ENCODE data around the gene CXCR5.

CXCR5 gene

DNA sequence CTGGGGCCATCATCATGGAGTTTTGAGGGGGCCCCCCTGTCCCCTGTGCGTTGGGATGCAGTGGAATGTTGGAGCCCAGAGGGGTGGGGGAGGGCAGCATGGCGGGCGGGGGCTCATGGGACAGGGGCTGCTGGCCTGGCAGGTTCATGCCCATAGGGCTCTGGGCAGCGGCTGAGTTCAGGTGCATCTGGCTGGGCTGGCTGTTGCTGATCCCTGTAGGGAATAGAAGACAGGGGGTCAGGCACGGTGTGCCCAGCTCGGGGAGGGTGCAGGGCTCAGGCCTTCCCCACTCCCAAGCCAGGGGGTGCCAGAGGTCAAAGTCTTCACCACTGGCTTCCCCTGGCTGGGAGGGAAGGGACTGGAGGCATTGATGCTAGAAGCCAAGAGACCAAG is 15.6 kb downstream of the CXCR5 start:
- no peak for DNase-seq

GRCh38 chr11:118899706-118900360 is 16.1 kb downstream of the CXCR5 start:
- no peak for DNase-seq

DNA sequence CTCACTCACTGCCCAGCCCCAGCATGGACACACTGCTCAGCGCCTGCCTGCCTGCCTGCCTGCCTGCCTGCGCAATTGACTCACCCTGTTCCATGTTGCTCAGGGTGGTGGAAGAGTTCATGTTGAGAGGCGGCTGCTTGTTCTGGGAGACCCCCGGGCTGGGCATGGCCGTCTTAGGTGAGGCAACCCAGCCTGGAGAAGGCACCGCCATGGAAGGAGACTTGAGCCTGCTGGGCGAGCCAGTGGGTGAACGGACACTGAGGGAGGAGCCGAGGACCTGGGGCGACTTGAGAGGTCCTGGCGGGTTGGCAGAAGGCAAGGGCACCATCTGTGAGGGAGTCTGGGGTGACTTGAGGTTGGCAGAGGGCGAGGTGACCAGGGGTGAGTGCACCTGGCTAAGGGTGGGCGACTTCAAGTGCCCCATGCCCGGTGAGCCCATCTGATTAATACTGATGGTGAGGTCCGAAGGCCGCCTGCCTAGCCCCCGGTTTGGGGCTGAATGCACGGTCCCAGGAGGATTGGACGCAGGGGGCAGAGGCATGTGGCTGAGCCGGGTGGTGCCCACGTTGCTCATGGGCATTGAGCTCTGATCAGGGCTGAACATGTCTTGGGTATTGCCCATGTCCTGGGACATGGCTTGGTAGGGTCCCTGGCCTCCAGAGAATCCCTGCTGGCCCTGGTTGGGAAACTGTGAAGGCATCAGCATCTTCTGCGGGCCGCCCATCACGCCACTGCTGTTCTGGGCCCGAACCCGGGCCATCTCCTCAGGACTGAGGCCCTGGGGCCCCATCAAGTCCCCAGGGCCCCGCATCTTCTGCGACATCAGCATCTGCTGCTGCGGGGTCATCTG is 17.1 kb downstream of the CXCR5 start:
- no peak for DNase-seq

DNA sequence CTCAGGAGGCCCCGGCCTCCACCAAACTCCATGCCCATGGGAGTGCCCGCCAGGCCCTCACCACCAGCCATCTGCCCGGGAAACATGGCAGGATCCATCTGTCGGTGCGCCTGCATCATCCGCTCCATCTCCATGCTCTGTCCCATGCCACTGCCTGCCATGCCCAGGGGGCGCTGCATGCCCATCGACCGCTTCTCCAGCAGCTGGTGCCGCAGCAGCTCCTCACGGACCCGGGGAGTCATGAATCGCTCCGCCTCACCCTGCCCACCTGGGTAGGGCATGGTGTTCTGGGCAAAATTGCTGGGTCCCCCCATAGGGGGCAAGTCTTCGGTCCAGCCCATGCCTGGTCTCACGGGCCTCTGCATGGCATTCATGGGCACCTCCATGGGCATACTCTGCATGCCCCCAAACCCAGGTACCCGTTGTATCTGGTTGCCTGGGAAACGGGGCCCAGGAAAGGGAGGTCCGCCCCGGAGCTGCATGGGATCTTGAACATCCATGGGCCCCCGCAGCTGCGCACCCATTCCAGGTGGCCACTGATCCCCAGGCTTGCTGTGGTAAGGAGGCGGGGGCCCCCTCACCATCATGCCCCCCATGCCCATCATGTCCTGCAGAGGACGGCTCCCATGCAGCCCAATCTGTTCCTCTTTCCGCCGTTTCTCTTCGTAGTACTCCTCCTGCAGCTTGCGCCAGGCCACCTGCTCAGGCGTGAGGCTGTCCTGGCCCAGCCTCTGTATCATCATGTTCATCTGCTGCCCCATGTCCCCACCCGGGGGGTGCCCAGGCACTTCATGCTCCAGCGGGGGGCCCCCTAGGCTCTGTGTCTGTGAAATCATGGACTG is 18.0 kb downstream of the CXCR5 start:
- no peak for DNase-seq

DNA sequence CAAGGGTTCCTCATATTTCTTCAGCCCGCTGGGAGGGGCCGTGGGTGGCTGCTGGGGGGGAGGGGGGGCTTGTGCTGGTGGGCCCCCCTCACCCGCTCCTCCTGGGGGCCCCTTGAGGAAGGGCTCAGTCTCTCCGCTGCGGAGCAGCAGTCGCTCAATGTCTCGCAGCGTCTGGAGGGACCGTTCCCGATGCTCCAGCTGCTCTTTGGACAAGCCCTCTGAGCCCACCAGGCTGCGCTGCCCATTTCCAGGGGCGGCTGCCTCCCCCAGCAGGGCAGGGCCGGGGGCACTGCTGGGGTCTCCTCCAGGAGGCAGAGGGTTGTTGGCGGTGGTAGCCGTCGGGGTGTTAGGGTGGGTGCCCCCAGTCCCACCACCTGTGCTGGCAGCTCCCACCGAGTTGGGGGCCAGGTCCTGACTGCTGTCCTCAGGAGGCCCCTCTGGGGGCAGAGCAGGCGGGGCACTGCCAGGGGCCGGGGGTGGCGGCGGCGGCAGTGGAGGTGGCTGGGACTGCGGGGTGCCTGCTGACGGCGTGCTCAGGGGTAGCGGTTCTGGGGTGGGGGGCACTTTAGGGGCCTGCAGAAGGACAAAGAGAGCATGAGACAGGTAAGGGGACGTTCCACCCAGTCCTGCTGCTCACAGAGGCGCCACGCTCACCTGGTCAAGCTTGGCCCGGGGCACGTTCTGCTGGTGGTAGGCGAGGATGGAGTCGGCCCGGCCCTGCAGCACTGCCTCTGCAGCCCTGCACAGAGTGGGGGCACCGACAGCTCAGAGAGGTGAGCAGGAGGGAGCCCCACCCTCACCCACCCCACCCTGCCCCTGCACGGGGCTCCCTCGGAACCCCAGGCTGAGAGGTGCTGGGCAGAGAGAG is 18.9 kb downstream of the CXCR5 start:
- no peak for DNase-seq

DNA sequence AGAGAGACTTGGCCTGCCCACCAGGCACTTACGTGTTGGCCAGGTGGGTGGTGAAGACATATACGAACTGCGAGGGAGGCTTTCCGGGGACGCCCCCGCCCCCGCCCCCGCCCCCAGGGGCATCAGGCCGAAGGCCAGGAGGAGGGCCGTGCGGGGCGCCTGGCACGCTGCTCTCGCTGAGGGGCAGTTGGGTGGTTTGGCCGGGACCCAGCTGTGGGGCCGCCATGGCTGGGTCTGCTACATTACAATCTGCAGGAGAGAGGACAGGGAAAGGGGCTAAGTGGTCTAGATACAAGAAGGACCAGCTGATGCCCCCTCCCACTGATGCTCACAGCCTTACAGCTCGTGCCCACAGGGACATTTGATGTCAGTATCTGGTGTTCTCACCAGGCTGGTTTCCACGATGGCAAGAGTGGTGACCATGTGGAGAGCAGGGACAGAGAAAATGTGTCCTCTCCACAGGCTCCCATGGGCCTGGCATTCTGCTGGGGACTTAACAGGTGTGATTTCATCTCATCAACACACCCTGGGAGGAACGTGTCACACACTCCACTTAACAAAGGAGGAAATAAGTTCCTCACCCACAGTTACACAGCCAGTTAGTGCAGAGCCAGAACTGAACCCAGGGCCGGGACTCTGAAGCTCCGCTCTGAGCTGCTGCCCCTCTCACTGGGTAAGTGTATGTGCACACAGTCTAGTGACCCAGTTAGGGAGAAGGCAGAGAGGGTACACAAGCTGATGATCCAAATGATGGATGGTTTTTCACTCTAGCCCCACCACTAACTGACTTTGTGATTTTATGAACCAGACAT is 19.7 kb downstream of the CXCR5 start:
- DNase-seq, result no peak

GRCh38 chr11:118907051-118908042 is 23.7 kb downstream of the CXCR5 start:
- DNase-seq, result peak; percentile 51

DNA sequence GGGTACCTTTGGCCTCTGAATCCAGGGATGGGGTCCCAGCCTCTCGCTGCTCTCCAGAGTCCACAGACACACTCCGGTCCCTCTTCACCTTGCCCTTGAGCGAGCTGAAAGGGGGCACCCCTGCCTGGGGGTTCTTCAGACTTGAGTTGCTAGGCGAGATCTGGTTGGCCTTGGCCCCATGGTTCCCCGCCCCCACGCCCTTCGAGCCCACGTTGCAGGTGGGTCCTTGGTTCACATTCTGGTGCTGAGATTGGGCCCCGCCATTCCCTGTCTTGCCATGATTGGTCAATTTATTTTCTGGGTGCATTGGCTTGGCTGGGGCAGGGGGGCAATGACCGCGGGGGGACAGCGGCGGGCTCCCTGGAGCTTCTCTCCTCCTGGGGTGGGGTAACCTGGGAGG is 24.6 kb downstream of the CXCR5 start:
- DNase-seq, result no peak

- DNase-seq, result peak; percentile 72
These were observed 25.4 kb downstream of the CXCR5 start for GRCh38 chr11:118908901-118909618.

DNA sequence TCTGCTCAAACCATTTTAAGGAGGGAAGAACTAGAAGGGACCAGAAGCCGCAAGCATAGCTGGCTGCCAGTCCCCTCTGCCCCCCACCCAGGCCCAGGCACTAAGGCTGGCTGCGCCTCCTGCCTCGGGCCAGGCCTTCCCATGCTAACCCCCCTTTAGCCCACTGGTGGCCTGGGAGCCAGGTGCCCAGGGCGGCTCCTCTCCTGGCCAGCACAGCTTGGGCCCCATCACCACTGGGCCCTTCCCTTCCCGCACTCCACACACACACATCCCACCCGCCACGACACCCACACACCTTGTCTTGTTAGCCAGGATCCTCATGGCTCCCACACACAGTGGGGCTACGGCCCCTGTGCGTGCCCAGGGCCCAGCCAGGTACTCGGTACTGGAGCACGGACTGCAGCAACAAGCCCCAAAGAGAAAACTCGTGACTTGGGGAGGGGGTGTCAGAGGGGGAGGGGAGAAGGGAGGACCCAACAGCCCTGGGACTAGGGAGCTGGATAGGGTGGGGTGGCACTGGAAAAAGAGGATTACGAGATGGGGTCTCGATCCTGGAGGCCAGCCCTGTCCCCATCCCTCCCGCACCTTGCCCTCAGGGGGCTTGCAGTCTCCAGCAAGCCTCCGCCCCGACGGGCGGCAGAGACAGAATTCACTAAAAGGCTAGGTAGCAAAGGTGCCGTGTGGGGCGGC is 26.1 kb downstream of the CXCR5 start:
- no peak for DNase-seq

GRCh38 chr11:118910309-118911112 is 26.8 kb downstream of the CXCR5 start:
- peak; percentile 88 for DNase-seq

DNA sequence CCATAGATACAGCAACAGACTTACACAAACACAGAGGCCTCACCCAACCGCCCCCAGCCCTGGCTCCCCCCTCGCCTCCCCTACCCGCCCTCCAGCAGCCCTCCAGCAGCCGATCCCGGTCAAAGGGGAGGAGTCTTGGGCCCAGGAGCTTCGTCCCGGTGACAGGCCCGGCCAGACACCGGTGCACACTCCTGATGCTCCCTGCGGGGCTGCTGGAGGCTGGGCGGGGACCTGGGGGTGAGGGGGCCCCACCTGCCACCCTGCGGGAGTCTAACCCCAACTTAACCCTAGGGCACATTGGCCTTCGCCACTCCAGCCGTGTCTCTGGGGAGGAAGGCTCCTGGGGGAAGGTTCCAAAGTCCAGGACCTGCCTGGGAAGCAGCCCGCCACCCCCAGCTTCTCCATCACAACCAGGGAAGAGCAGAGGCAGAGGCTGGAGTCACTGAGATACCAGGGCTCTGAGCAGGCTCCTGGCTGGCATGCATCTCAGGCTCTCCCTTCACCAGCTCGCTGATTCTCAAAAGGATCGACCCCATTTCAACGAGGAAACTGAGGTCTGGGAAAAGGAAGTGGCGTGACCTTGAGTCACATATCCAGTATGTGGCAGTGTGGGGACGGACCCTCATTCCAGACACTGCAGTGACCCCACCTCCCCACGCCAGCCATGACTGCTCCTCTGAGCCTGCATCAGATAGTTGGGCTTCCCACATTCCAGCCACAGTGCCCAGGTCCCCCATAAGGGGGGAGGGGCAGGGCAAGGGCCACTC is 27.6 kb downstream of the CXCR5 start:
- DNase-seq, result peak; percentile 65

DNA sequence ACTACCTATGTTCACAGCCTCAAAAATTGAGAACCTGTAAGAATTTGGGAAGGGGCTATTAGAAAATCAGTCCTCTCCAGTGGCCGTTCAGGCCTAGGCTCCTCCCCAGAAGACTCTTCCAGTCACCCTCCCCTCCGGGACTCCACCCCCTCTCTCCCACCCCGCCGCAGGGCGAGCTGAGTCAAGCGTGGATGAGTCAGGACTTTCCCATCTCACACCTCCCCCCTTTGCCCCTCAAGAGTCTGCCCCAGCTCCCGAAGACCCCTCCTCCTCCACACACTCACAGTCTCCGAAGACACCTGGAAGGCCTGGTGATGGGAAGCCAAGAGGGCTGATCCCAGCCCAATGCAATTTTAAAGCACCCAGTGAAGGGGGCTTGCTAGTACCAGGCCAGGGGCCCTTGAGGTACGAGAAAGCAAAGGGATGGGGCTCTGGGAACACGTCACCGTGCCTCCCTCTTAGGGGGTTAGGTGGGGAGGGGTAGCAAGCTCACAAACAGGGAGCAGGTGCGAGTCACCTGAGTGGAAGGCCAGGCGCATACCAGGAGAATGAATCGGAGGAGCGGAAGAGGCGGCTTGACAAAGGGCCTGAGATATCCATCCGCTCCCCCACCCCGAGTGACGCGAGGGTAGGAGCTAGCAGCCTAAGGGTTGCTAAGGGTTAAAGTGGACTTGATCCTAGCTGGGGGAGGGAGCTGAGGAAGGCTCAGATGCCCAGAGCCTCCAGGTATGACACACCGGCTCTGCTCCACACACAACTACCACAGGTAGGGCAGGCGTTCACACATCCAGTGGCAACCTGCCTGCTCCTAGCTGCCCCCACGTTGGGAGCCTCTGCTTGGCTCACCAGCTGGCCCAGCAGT is 28.4 kb downstream of the CXCR5 start:
- DNase-seq, result peak; percentile 90

GRCh38 chr11:118912742-118913410 is 29.2 kb downstream of the CXCR5 start:
- DNase-seq, result no peak

GRCh38 chr11:118913411-118914125 is 29.9 kb downstream of the CXCR5 start:
- no peak for DNase-seq

Data from kidney glomerular epithelial cell (primary cell).